Gastroesophageal sphincter (tissue), 4 donors: Measurements from ENCODE around the gene PEPD. TPM values are rescaled to one million over a fixed set of nuclear protein-coding genes. Genes with fewer than 3 reads are reported as not detected.
A peak's percentile ranks its signal among the peaks of the same experiment; 100 is the strongest.

Source experiments
- ATAC-seq: fragments of 150-250 bp; one replicate; pipeline ENCODE4 v1.9.1; 2016; ENCODE audit warnings: mild to moderate bottlenecking, moderate library complexity
- H3K27ac ChIP-seq, 4 donors: fragments of 200-600 bp; sonication (generic) in 3 of 4; 1 replicate in 3 of 4; 2 replicates in 1 of 4; pipeline ENCODE4 v1.5.1; 2016 to 2019
- H3K27me3 ChIP-seq: fragments of 200-600 bp; sonication (generic); one replicate; pipeline ENCODE4 v1.5.1; 2019
- H3K36me3 ChIP-seq, 2 donors: fragments of 200-600 bp; sonication (generic); one replicate each; pipeline ENCODE4 v1.5.1; 2019; ENCODE audit warnings: control low read depth in 1 of 2
- H3K4me1 ChIP-seq, 3 donors: fragments of 200-600 bp; sonication (generic); 1 replicate in 2 of 3; 2 replicates in 1 of 3; pipeline ENCODE4 v1.5.1; 2016 to 2019; ENCODE audit warnings: control low read depth in 2 of 3
- H3K4me3 ChIP-seq, 2 donors: fragments of 200-600 bp; sonication (generic); one replicate each; pipeline ENCODE4 v1.5.1; 2019; ENCODE audit warnings: mild to moderate bottlenecking in 1 of 2, moderate library complexity in 1 of 2
- H3K9me3 ChIP-seq, 3 donors: fragments of 200-600 bp; sonication (generic); one replicate each; pipeline ENCODE4 v1.5.1; 2017 to 2019; ENCODE audit warnings: control low read depth in 2 of 3
- EP300 ChIP-seq: sonication (generic); formaldehyde crosslinking; IDR thresholded peaks from one replicate; pipeline ENCODE4 v1.6.1; 2017; ENCODE audit warnings: antibody characterized with exemption, mild to moderate bottlenecking
- POLR2A ChIP-seq, 2 donors: fragments of 450-650 bp; IDR thresholded peaks; one replicate each; pipeline ENCODE4 v1.6.1; 2017; ENCODE audit warnings: antibody characterized with exemption in 2 of 2, mild to moderate bottlenecking in 2 of 2, moderate library complexity in 1 of 2
- POLR2AphosphoS5 ChIP-seq: sonication (generic); formaldehyde crosslinking; IDR thresholded peaks from one replicate; pipeline ENCODE4 v1.6.1; 2017; ENCODE audit warnings: antibody characterized with exemption
- WGBS, 2 donors: methylation state at CpG; one replicate each; pipeline ENCODE4 v1.1.5; 2018; ENCODE audit warnings: low coverage in 1 of 2; 5-methylcytosine and 5-hydroxymethylcytosine counted together
- total RNA-seq, 4 donors: library from RNA; depleted of rRNA; stranded (reverse); fragments of >200 nt; gene quantifications; one replicate each; pipeline ENCODE4 v1.1.0, GENCODE V29; 2016
- TF ChIP-seq, protein P1 (sequence below), 4 experiments: fragments of 200-600 bp in 2 of 4; fragments of 450-650 bp in 2 of 4; sonication (generic) in 1 of 4; IDR thresholded peaks; one replicate each; pipeline ENCODE4 v1.5.1; 2017 to 2019; ENCODE audit warnings: antibody characterized with exemption in 4 of 4, mild to moderate bottlenecking in 2 of 4, moderate library complexity in 2 of 4

Gene PEPD
- total RNA-seq, 4 donors from 2014 or later: 61.3 to 77.7 (median 69.6) TPM

DNA sequence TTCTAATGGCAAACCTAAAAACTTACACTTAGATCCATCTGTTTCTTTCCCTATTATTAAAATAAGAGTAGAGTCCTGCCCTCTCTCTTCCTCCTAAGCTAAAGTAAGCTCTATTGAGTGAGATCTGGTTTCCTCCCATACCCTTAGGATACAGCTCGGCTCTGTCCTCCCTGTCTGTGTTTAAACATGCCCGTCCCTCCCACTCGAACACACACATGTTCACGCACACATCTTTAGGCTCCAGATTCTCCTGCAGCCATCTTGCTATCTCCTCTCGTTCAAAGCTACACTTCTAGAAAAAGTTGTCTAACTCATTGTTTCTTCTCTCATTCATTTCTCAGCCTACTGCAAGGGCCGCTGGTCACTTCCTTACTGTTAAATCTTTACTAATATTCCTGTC, 163.2 kb downstream of the PEPD start:
- TF ChIP-seq POLR2A (IDR thresholded peaks at IDR 0.05) (no peak), POLR2AphosphoS5 (no peak), EP300 (no peak)
- TF ChIP-seq, protein P1, sequence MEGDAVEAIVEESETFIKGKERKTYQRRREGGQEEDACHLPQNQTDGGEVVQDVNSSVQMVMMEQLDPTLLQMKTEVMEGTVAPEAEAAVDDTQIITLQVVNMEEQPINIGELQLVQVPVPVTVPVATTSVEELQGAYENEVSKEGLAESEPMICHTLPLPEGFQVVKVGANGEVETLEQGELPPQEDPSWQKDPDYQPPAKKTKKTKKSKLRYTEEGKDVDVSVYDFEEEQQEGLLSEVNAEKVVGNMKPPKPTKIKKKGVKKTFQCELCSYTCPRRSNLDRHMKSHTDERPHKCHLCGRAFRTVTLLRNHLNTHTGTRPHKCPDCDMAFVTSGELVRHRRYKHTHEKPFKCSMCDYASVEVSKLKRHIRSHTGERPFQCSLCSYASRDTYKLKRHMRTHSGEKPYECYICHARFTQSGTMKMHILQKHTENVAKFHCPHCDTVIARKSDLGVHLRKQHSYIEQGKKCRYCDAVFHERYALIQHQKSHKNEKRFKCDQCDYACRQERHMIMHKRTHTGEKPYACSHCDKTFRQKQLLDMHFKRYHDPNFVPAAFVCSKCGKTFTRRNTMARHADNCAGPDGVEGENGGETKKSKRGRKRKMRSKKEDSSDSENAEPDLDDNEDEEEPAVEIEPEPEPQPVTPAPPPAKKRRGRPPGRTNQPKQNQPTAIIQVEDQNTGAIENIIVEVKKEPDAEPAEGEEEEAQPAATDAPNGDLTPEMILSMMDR (IDR thresholded peaks at IDR 0.05): no peak
- no peak overlapping the region for H3K27ac ChIP-seq
- 69 to 80% methylated on average over 6 of the region's 6 CpGs for WGBS, 2 donors
- peaks cover 8% of the 10 kb centered on the region for H3K27me3 ChIP-seq
- no peaks in the 10 kb centered on the region for H3K36me3 ChIP-seq
- H3K4me1 ChIP-seq: no peaks in the 10 kb centered on the region
- no peak for ATAC-seq
- H3K4me3 ChIP-seq: no peak overlapping the region
- H3K9me3 ChIP-seq: peaks cover 0 to 8% (median 0%) of the 10 kb centered on the region in 3 donors

DNA sequence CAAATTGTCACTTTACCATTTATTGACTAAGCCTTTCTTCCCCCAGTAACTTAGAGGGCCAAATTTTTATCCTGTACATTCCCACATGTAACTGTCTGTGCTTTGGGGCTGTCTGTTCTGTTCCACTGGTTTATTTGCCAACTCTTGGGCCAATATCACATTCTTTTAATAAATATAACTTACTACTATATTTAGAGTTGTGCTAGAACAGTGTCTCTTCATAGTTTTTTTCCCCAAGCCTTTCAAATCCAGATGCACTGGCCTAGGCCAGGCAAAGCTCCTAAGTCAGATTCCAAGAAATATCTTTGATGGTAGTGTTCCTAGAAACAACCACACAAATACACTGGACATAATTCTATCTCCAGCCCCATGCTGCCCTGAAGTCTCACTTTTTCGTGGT, 164.0 kb downstream of the PEPD start:
- TF ChIP-seq EP300: no peak
- TF ChIP-seq POLR2A (IDR thresholded peaks at IDR 0.05): no peak
- TF ChIP-seq, protein P1 (IDR thresholded peaks at IDR 0.05): no peak
- no peak for TF ChIP-seq POLR2AphosphoS5
- WGBS, 2 donors: 50 to 100% methylated on average over 1 of the region's 1 CpG
- no peak overlapping the region for H3K4me3 ChIP-seq
- peaks cover 0 to 8% (median 0%) of the 10 kb centered on the region in 3 donors for H3K9me3 ChIP-seq
- no peak overlapping the region for H3K27ac ChIP-seq
- H3K36me3 ChIP-seq: no peaks in the 10 kb centered on the region
- no peaks in the 10 kb centered on the region for H3K4me1 ChIP-seq
- ATAC-seq: no peak
- H3K27me3 ChIP-seq: peaks cover 8% of the 10 kb centered on the region

DNA sequence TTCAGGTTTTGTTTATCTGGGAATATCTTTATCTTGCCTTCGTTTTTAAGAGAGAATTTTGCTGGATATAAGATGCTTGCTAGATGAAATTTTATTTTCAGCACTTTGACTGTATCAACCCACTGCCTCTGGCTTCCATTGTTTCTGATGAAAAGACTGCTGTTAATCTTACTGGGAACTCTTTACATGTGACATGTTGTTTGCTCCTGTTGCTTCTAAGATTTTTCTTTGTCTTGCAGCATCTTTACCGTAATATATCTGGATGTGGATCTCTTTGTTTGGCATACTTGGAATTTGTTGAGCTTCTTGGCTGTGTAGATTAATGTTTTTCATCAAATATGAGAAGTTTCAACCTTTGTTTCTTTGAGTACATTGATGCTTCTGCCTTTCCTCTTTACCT, 166.1 kb downstream of the PEPD start:
- Histone ChIP-seq H3K27me3 (peaks cover 7% of the 10 kb centered on the region), H3K9me3 (peaks cover 0 to 8% (median 0%) of the 10 kb centered on the region in 3 donors), H3K36me3 (no peaks in the 10 kb centered on the region), H3K4me1 (no peaks in the 10 kb centered on the region), H3K27ac (no peak overlapping the region), H3K4me3 (no peak overlapping the region)
- ATAC-seq: no peak
- WGBS, 2 donors: 54 to 82% methylated on average over 2 of the region's 2 CpGs
- TF ChIP-seq POLR2A (IDR thresholded peaks at IDR 0.05) (no peak), EP300 (no peak), POLR2AphosphoS5 (no peak)
- TF ChIP-seq, protein P1 (IDR thresholded peaks at IDR 0.05): no peak

DNA sequence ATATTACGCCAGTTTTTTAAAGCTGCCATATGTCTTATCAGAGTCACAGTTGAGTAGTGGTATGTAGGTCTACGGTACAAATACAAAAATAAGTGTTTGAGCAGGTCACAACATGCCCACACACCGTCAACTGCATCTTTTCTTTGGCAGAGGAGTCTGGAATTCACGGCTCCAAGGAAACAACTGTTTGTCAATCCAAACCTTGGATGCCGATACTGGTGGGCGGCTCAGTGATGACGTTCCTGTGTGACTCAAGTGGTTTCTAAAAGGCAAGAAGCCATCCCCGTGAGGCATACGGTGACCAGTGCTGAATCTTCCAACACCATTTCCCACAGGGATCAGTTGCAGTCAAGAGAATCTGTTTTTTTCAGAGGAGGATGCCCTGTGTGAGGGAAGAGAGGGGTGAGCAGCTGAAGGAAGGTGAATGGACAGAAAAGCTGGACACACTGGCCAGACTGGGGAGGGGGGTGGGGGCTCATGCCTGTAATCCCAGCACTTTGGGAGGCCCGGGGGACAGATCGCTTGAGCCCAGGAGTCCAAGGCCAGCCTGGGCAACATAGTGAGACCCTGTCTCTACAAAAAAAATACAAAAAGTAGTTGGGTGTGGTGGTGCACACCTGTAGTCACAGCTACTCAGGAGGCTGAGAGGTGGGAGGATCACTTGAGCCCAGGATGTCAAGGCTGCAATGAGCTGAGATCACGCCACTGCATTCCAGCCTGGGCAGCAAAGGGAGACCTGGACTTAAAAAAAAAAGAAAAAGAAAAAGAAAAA, 170.9 kb downstream of the PEPD start:
- peak; percentile 76 for ATAC-seq
- 71 to 75% methylated on average over 3 to 9 of the region's 12 CpGs for WGBS, 2 donors
- peaks cover 0 to 4% (median 0%) of the 10 kb centered on the region in 3 donors for H3K9me3 ChIP-seq
- H3K4me1 ChIP-seq: no peaks in the 10 kb centered on the region
- no peaks in the 10 kb centered on the region for H3K36me3 ChIP-seq
- peaks cover 40% of the 10 kb centered on the region for H3K27me3 ChIP-seq
- TF ChIP-seq, protein P1 (IDR thresholded peaks at IDR 0.05): no peak
- TF ChIP-seq POLR2A (IDR thresholded peaks at IDR 0.05) (no peak), POLR2AphosphoS5 (no peak), EP300 (no peak)
- H3K27ac ChIP-seq: no peak overlapping the region
- no peak overlapping the region for H3K4me3 ChIP-seq
